ENCODE results near the gene METRN. TPM values are rescaled to one million over a fixed set of nuclear protein-coding genes. Genes with fewer than 3 reads are reported as not detected.

METRN gene
- total RNA-seq, 1 donor from 2014 or later: 58.5 TPM

DNA sequence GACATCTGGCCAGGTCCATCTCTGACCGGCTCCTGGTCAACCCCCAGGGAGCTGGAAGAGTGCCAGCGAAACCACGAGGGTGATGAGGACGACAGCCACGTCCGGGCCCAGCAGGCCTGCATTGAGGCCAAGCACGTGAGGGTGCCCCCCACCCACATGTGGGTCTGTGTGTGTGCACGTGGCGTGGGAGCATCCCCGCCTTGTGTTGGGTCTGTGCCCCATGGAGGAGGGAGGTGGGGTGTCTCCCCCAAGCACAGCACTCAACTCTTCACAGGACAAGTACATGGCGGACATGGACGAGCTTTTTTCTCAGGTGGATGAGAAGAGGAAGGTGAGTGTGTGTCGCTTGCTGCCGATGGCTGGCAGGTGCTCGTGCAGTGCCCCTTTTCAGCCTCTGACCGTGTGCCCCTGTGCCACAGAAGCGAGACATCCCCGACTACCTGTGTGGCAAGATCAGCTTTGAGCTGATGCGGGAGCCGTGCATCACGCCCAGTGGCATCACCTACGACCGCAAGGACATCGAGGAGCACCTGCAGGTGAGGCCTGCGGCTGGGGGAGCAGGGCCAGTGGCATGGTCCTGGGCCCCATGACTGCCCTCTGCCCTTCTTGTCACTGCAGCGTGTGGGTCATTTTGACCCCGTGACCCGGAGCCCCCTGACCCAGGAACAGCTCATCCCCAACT lies 33.0 kb upstream of the METRN start:
- Mint-ChIP-seq H3K27me3 (ENCODE audit: low read depth) (no peaks in the 10 kb centered on the region), H3K9me3 (ENCODE audit: low read depth) (no peaks in the 10 kb centered on the region), H3K4me1 (ENCODE audit: low read depth) (peaks cover 38% of the 10 kb centered on the region), H3K4me3 (ENCODE audit: unreplicated experiment) (peak overlapping the region; percentile 75), H3K27ac (ENCODE audit: unreplicated experiment) (peak overlapping the region; percentile 71), H3K36me3 (ENCODE audit: low read depth) (peaks cover 10% of the 10 kb centered on the region)
- TF ChIP-seq, protein P1, sequence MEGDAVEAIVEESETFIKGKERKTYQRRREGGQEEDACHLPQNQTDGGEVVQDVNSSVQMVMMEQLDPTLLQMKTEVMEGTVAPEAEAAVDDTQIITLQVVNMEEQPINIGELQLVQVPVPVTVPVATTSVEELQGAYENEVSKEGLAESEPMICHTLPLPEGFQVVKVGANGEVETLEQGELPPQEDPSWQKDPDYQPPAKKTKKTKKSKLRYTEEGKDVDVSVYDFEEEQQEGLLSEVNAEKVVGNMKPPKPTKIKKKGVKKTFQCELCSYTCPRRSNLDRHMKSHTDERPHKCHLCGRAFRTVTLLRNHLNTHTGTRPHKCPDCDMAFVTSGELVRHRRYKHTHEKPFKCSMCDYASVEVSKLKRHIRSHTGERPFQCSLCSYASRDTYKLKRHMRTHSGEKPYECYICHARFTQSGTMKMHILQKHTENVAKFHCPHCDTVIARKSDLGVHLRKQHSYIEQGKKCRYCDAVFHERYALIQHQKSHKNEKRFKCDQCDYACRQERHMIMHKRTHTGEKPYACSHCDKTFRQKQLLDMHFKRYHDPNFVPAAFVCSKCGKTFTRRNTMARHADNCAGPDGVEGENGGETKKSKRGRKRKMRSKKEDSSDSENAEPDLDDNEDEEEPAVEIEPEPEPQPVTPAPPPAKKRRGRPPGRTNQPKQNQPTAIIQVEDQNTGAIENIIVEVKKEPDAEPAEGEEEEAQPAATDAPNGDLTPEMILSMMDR (IDR thresholded peaks at IDR 0.05): no peak
- DNase-seq (ENCODE audit: low spot score): no peak

- DNase-seq (ENCODE audit: low spot score): no peak
- Mint-ChIP-seq H3K36me3 (ENCODE audit: low read depth) (peaks cover 11% of the 10 kb centered on the region), H3K27ac (ENCODE audit: unreplicated experiment) (peak overlapping the region; percentile 59)
Measured at GRCh38 chr16:682493-683395, 32.2 kb upstream of the METRN start.

DNA sequence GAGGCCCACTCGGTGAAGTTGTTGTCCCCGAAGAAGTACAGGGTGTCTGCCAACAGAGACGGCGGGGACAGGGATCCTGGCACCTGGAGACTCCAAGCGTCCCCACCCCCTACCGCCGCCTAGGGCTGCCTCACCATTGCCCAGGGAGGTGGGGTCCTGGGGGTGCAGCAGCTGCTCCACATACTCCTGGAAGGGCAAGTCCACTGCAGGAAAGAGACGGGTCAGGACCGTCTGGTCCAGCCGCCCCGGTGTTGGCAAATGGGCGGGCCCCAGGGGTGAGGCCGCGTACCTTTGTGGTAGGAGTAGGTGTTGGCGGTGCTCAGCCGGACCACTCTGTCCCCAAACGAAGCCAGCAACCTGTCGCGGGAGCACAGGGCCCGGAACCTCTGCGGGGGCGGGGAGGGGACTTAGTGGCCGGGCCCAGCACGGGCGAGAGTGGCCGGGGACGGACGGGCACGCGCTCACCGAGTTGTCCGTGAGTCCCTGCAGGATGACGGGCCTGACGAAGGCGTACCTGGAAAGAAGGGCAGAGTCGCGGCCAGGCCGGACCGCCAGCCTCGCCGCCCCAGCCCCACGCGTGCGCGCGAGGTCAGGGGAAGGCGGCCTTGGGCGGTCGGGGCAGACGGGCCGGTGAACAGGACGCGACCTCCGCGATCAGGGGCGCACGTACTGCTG lies 31.4 kb upstream of the METRN start:
- Mint-ChIP-seq H3K4me1 (ENCODE audit: low read depth) (peaks cover 39% of the 10 kb centered on the region), H3K36me3 (ENCODE audit: low read depth) (peaks cover 11% of the 10 kb centered on the region), H3K27me3 (ENCODE audit: low read depth) (no peaks in the 10 kb centered on the region), H3K4me3 (ENCODE audit: unreplicated experiment) (peak overlapping the region; percentile 68), H3K9me3 (ENCODE audit: low read depth) (no peaks in the 10 kb centered on the region), H3K27ac (ENCODE audit: unreplicated experiment) (peak overlapping the region; percentile 59)
- no peak for DNase-seq (ENCODE audit: low spot score)
- TF ChIP-seq, protein P1 (IDR thresholded peaks at IDR 0.05): no peak

More at GRCh38 chr16:682493-683395, 32.2 kb upstream of the METRN start:
- TF ChIP-seq, protein P1 (IDR thresholded peaks at IDR 0.05): no peak
- peak overlapping the region; percentile 68 for H3K4me3 Mint-ChIP-seq (ENCODE audit: unreplicated experiment)
- peaks cover 38% of the 10 kb centered on the region for H3K4me1 Mint-ChIP-seq (ENCODE audit: low read depth)
- H3K27me3 Mint-ChIP-seq (ENCODE audit: low read depth): no peaks in the 10 kb centered on the region
- H3K9me3 Mint-ChIP-seq (ENCODE audit: low read depth): no peaks in the 10 kb centered on the region

DNA sequence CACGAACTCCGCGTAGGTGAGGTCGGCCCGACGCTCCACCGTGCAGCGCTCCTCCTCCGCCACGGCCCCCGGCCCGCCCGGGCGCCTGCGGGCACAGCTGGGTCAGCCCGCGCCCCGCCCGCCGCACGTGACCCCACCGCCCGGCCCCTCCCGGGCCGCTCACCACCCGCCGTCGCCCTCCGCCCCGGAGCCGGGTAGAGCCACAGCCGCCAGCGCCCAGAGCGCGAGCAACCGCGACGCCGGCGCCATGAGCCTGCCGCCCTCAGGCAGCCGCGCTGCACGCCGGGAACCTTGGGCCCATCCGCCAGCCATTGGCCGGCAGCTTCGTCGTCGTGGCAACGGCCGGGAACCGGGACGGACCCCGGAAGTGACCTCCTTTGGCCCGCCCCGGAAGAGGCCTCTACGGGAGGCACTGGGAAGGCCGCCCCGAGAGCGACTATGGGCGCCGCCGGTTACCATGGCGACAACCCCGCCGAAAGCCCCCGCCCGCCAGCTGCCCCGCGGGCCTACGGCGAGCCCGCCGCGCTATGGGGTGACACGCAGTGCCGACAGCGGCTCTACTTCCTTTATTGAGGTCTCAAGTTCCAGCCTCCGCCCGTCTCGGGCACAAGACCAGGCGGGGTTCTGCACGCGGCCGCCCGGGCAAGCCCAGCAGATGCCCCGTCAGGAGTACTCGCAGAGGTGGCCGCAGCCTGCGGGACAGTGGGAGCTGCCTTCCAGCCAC lies 30.7 kb upstream of the METRN start, which contains the start of gene JMJD8:
JMJD8 (minus strand) TSS at position 264 of the 724 bp plus-strand sequence; CDS start at position 249, 15 bp downstream.
- no peaks in the 10 kb centered on the region for H3K27me3 Mint-ChIP-seq (ENCODE audit: low read depth)
- H3K4me1 Mint-ChIP-seq (ENCODE audit: low read depth): peaks cover 42% of the 10 kb centered on the region
- TF ChIP-seq, protein P1 (IDR thresholded peaks at IDR 0.05): no peak
- peak; percentile 99 for DNase-seq (ENCODE audit: low spot score)
- peak within 1 kb of the TSS; percentile 68 for H3K4me3 Mint-ChIP-seq (ENCODE audit: unreplicated experiment)
- H3K27ac Mint-ChIP-seq (ENCODE audit: unreplicated experiment): peak within 1 kb of the TSS; percentile 74
- no peaks in the 10 kb centered on the region for H3K9me3 Mint-ChIP-seq (ENCODE audit: low read depth)
- peaks cover 11% of the 10 kb centered on the region for H3K36me3 Mint-ChIP-seq (ENCODE audit: low read depth)
